HCT116 (cell line): Measurements from ENCODE around the gene TTYH3.

ENCODE experiments used
- EZH2 ChIP-seq: fragments of 200-600 bp; sonication (generic); IDR thresholded peaks from 2 replicates; pipeline ENCODE4 v1.6.1; 2017; ENCODE audit warnings: antibody characterized with exemption, mixed run types
- JUND ChIP-seq: IDR thresholded peaks from 2 replicates; pipeline ENCODE4 v1.6.1; 2012
- POLR2A ChIP-seq: IDR thresholded peaks from 2 replicates; pipeline ENCODE4 v1.7.0; 2011; ENCODE audit warnings: borderline replicate concordance; ENCODE audit not compliant: insufficient read depth, insufficient read length; ENCODE audit errors: extremely low read depth
- ZNF274 ChIP-seq: fragments of 200-500 bp; sonication (Bioruptor generic); IDR thresholded peaks from 2 replicates; pipeline ENCODE4 v1.6.1; 2014; ENCODE audit warnings: mild to moderate bottlenecking, low read depth, low read length, inconsistent platforms
- TF ChIP-seq, protein P1 (sequence below), 3 experiments: fragments of 200-600 bp in 1 of 3; sonication (generic) in 1 of 3; IDR thresholded peaks in 2 of 3; conservative IDR thresholded peaks in 1 of 3; 2 replicates each; pipeline ENCODE4 v1.5.1; 2012 to 2017; ENCODE audit warnings: low read depth in 2 of 3, low read length in 2 of 3, antibody characterized with exemption in 1 of 3, borderline replicate concordance in 1 of 3, control low read depth in 1 of 3, mild to moderate bottlenecking in 1 of 3, mixed read lengths in 1 of 3, mixed run types in 1 of 3, moderate library complexity in 1 of 3; ENCODE audit not compliant: insufficient read depth in 1 of 3

- no peak for TF ChIP-seq POLR2A
- TF ChIP-seq ZNF274 = no peak
- TF ChIP-seq, protein P1, sequence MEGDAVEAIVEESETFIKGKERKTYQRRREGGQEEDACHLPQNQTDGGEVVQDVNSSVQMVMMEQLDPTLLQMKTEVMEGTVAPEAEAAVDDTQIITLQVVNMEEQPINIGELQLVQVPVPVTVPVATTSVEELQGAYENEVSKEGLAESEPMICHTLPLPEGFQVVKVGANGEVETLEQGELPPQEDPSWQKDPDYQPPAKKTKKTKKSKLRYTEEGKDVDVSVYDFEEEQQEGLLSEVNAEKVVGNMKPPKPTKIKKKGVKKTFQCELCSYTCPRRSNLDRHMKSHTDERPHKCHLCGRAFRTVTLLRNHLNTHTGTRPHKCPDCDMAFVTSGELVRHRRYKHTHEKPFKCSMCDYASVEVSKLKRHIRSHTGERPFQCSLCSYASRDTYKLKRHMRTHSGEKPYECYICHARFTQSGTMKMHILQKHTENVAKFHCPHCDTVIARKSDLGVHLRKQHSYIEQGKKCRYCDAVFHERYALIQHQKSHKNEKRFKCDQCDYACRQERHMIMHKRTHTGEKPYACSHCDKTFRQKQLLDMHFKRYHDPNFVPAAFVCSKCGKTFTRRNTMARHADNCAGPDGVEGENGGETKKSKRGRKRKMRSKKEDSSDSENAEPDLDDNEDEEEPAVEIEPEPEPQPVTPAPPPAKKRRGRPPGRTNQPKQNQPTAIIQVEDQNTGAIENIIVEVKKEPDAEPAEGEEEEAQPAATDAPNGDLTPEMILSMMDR (IDR thresholded peaks at IDR 0.05 in 2 of 3, conservative IDR thresholded peaks at IDR 0.05 in 1 of 3; ENCODE audit: borderline replicate concordance in 1 of 3, insufficient read depth in 1 of 3, low read depth in 2 of 3, low read length in 2 of 3) = no peak
- no peak for TF ChIP-seq JUND
- no peak for TF ChIP-seq EZH2
Measured at GRCh38 chr7:2657208-2657607, 25.4 kb downstream of the TTYH3 start.
